Thyroid gland (tissue), 4 donors: Measurements from ENCODE around the gene NDUFV2. TPM values are rescaled to one million over a fixed set of nuclear protein-coding genes. Genes with fewer than 3 reads are reported as not detected.

Source experiments
- DNase-seq, 2 donors: peaks; one replicate each; pipeline ENCODE4 v3.0.0-alpha.2; 2019
- H3K27ac ChIP-seq, 3 donors: fragments of 200-600 bp; sonication (generic); 1 replicate in 2 of 3; 2 replicates in 1 of 3; pipeline ENCODE4 v1.5.1; 2016 to 2019; ENCODE audit warnings: mild to moderate bottlenecking in 1 of 3, moderate library complexity in 1 of 3
- H3K27me3 ChIP-seq: fragments of 200-600 bp; sonication (generic); one replicate; pipeline ENCODE4 v1.5.1; 2019
- H3K36me3 ChIP-seq, 2 donors: fragments of 200-600 bp; sonication (generic); one replicate each; pipeline ENCODE4 v1.5.1; 2016 to 2019
- H3K4me1 ChIP-seq, 2 donors: fragments of 200-600 bp; sonication (generic); one replicate each; pipeline ENCODE4 v1.5.1; 2017 to 2019
- H3K4me3 ChIP-seq, 3 donors: fragments of 200-600 bp; sonication (generic); replicated peaks in 1 of 3; 1 replicate in 2 of 3; 2 replicates in 1 of 3; pipeline ENCODE4 v1.5.1; 2016; ENCODE audit warnings: mild to moderate bottlenecking in 1 of 3
- H3K9me3 ChIP-seq: fragments of 200-600 bp; sonication (generic); one replicate; pipeline ENCODE4 v1.5.1; 2017
- POLR2A ChIP-seq, 2 donors: fragments of 450-650 bp; IDR thresholded peaks; one replicate each; pipeline ENCODE4 v1.6.1; 2017; ENCODE audit warnings: antibody characterized with exemption in 2 of 2, mild to moderate bottlenecking in 2 of 2, moderate library complexity in 1 of 2
- WGBS, 2 donors: methylation state at CpG; one replicate each; pipeline ENCODE4 v1.1.5; 2017; 5-methylcytosine and 5-hydroxymethylcytosine counted together
- intact Hi-C: fragments of 100-400 bp; cut with DNase I; formaldehyde crosslinking; loops from one replicate; pipeline ENCODE4 v1.15.1; 2023
- total RNA-seq, 4 donors: library from RNA; depleted of rRNA; stranded (reverse); fragments of >200 nt; gene quantifications; one replicate each; pipeline ENCODE4 v1.2.3, GENCODE V29; 2016
- TF ChIP-seq, protein P1 (sequence below), 6 experiments: fragments of 200-600 bp in 3 of 6; fragments of 450-650 bp in 3 of 6; sonication (generic) in 3 of 6; IDR thresholded peaks; one replicate each; pipeline ENCODE4 v1.5.1; 2016 to 2019; ENCODE audit warnings: antibody characterized with exemption in 6 of 6, mild to moderate bottlenecking in 2 of 6, inconsistent platforms in 1 of 6, moderate library complexity in 1 of 6

The NDUFV2 gene
- total RNA-seq = 100 to 1,000 TPM; 103 to 114 (median 108) TPM

- Histone ChIP-seq H3K36me3 (no peaks in the 10 kb centered on the region), H3K4me1 (peaks cover 32 to 41% of the 10 kb centered on the region in 2 donors), H3K9me3 (no peaks in the 10 kb centered on the region), H3K27me3 (no peaks in the 10 kb centered on the region), H3K4me3 (peak within 1 kb of the TSS; percentile 11 to 93 (median 65)), H3K27ac (peak within 1 kb of the TSS; percentile 96 to 98 (median 97))
- intact Hi-C loops = loop anchor here (2.0 kb wide), 1 partner anchor 34 kb away; the partner anchor contains the start of gene ANKRD12
- 1% methylated on average over 23 to 32 of the region's 64 CpGs for WGBS, 2 donors
- DNase-seq = peak; percentile 96 to 98
- peak; percentile 90 to 96 for TF ChIP-seq POLR2A (IDR thresholded peaks at IDR 0.05)
- TF ChIP-seq, protein P1, sequence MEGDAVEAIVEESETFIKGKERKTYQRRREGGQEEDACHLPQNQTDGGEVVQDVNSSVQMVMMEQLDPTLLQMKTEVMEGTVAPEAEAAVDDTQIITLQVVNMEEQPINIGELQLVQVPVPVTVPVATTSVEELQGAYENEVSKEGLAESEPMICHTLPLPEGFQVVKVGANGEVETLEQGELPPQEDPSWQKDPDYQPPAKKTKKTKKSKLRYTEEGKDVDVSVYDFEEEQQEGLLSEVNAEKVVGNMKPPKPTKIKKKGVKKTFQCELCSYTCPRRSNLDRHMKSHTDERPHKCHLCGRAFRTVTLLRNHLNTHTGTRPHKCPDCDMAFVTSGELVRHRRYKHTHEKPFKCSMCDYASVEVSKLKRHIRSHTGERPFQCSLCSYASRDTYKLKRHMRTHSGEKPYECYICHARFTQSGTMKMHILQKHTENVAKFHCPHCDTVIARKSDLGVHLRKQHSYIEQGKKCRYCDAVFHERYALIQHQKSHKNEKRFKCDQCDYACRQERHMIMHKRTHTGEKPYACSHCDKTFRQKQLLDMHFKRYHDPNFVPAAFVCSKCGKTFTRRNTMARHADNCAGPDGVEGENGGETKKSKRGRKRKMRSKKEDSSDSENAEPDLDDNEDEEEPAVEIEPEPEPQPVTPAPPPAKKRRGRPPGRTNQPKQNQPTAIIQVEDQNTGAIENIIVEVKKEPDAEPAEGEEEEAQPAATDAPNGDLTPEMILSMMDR (IDR thresholded peaks at IDR 0.05) = no peak
These were observed at the start of gene NDUFV2 for GRCh38 chr18:9102508-9103375. NDUFV2 (plus strand) TSS chr18:9102699; CDS start chr18:9102744, 45 bp downstream.

GRCh38 chr18:9053814-9054213 lies 48.7 kb upstream of the NDUFV2 start:
- intact Hi-C loops = no loop called here
- Histone ChIP-seq H3K27me3 (no peaks in the 10 kb centered on the region), H3K36me3 (no peaks in the 10 kb centered on the region), H3K27ac (no peak overlapping the region), H3K9me3 (no peaks in the 10 kb centered on the region), H3K4me1 (no peaks in the 10 kb centered on the region), H3K4me3 (no peak overlapping the region)
- TF ChIP-seq POLR2A (IDR thresholded peaks at IDR 0.05) = no peak
- TF ChIP-seq, protein P1 (IDR thresholded peaks at IDR 0.05) = no peak
- WGBS, 2 donors = 94 to 100% methylated on average over 1 of the region's 1 CpG
- no peak for DNase-seq

DNA sequence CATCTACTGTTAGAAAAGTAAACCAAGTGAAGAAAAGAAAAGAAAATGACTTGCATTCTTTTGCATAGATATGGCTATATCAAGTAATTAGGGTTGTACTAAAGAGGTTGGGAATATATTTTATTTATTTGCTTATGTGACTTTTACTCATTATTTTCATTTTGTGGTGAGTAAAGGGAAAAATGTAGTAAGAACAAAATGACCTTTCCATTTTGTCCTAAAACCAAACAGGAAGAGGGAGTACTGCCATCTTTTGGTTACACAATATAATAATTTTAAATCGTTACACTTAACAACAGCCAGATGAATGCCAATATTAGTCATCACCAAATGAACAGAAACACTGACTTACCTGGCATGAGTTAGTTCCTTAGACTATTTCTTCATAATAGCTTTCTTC lies 47.3 kb upstream of the NDUFV2 start:
- no peak overlapping the region for H3K27ac ChIP-seq
- H3K4me3 ChIP-seq = no peak overlapping the region
- H3K36me3 ChIP-seq = no peaks in the 10 kb centered on the region
- intact Hi-C loops = no loop called here
- no peak for TF ChIP-seq POLR2A (IDR thresholded peaks at IDR 0.05)
- TF ChIP-seq, protein P1 (IDR thresholded peaks at IDR 0.05) = peak in 1 of 6 experiments; percentile 14
- no peaks in the 10 kb centered on the region for H3K4me1 ChIP-seq
- WGBS, 2 donors = 13 to 51% methylated on average over 1 of the region's 1 CpG
- no peaks in the 10 kb centered on the region for H3K9me3 ChIP-seq
- DNase-seq = no peak
- H3K27me3 ChIP-seq = no peaks in the 10 kb centered on the region

- intact Hi-C loops = no loop called here
- TF ChIP-seq, protein P1 (IDR thresholded peaks at IDR 0.05) = no peak
- no peak for TF ChIP-seq POLR2A (IDR thresholded peaks at IDR 0.05)
- no peaks in the 10 kb centered on the region for H3K36me3 ChIP-seq
- no peak overlapping the region for H3K27ac ChIP-seq
- WGBS, 2 donors = 100% methylated on average over 1 of the region's 1 CpG
- no peaks in the 10 kb centered on the region for H3K9me3 ChIP-seq
- H3K4me1 ChIP-seq = no peaks in the 10 kb centered on the region
- no peaks in the 10 kb centered on the region for H3K27me3 ChIP-seq
- DNase-seq = no peak
- no peak overlapping the region for H3K4me3 ChIP-seq
These were observed 46.9 kb upstream of the NDUFV2 start for GRCh38 chr18:9055626-9056025.

DNA sequence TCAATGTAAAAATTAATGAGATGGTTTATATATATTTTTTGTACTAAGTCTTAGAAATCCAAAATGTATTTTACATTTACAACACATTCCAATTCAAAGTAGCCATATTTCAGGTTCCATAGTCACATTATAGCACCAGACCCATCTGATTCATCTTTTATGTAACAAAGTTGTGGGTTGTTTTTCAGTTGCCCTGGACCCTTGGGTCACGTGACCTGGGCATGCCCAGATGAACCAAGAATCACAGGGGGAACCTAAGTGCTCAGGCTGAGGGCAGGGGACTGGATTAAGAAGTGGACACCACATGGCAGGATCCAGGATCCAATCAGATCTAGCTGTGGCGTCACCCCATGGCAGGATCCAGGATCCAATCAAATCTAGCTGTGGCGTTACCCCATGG lies 44.9 kb upstream of the NDUFV2 start:
- TF ChIP-seq POLR2A (IDR thresholded peaks at IDR 0.05) = no peak
- TF ChIP-seq, protein P1 (IDR thresholded peaks at IDR 0.05) = no peak
- H3K27me3 ChIP-seq = no peaks in the 10 kb centered on the region
- intact Hi-C loops = no loop called here
- H3K4me3 ChIP-seq = no peak overlapping the region
- no peaks in the 10 kb centered on the region for H3K4me1 ChIP-seq
- 85 to 95% methylated on average over 3 of the region's 3 CpGs for WGBS, 2 donors
- DNase-seq = no peak
- no peaks in the 10 kb centered on the region for H3K9me3 ChIP-seq
- no peak overlapping the region for H3K27ac ChIP-seq
- no peaks in the 10 kb centered on the region for H3K36me3 ChIP-seq
